ENCODE data around the gene EPS15. TPM values are rescaled to one million over a fixed set of nuclear protein-coding genes. Genes with fewer than 3 reads are reported as not detected.
A peak's percentile ranks its signal among the peaks of the same experiment; 100 is the strongest.

EPS15 gene
- total and polyA plus RNA-seq, 9 of the 15 experiments (the other 6 are each of a cell fraction or from before 2014, with no cell fraction given), result 23.1 to 69.0 (median 41.7) TPM

DNA sequence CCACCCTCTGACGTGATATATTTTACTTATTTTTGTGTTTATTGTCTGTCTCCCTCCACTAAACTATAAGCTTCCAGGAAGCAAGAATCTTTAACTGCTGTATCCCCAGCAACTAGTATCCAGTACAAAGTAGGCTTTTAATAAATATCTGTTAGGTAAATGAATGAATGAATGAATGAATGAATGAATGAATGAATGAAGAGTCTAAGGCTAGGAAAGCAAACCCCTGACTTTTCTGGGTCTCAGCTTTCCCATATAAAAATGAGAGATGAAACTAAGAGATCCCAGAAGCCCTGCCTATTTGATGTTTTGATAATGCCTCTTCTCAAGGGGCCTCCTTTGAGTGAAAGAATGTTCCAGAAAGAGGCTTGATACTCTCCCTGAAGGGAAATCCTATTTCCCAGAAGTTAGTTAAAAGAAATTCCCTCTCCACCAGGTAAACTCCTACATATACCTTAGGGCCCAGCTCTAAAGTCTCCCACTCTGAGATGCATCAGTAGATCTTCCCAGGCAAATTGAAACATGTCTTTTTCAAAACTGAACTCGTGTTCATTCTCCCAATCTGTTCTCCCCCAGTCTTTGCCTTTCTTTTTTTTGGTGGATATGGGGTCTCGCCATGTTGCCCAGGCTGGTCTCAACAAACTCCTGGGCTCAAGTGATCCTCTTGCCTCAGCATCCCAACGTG is 196.5 kb downstream of the EPS15 start:
- no peak overlapping the region for H3K9ac ChIP-seq (ENCODE audit: insufficient read depth in 1 of 2, low read depth in 2 of 2, low read length in 2 of 2)
- BruUV-seq (replicated peaks), result no TSS peak
- no peak overlapping the region for H3K4me3 ChIP-seq
- H3K4me2 ChIP-seq (ENCODE audit: insufficient read depth, low read length), result no peak overlapping the region
- no peak overlapping the region for H3K27ac ChIP-seq (ENCODE audit: extremely low read depth, low read depth, low read length)
- no peaks in the 10 kb centered on the region for H3K36me3 ChIP-seq (ENCODE audit: control insufficient read depth, insufficient read depth, low read length)
- no peak for ATAC-seq
- H3K9me1 ChIP-seq (ENCODE audit: control insufficient read depth, insufficient read depth, low read length), result no peaks in the 10 kb centered on the region
- H4K20me1 ChIP-seq (replicated peaks; ENCODE audit: control insufficient read depth, insufficient read depth, low read length), result no peaks in the 10 kb centered on the region
- peak; percentile 94 for TF ChIP-seq ZNF24 (IDR thresholded peaks at IDR 0.05)
- TF ChIP-seq, protein P1, sequence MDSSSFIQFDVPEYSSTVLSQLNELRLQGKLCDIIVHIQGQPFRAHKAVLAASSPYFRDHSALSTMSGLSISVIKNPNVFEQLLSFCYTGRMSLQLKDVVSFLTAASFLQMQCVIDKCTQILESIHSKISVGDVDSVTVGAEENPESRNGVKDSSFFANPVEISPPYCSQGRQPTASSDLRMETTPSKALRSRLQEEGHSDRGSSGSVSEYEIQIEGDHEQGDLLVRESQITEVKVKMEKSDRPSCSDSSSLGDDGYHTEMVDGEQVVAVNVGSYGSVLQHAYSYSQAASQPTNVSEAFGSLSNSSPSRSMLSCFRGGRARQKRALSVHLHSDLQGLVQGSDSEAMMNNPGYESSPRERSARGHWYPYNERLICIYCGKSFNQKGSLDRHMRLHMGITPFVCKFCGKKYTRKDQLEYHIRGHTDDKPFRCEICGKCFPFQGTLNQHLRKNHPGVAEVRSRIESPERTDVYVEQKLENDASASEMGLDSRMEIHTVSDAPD (CRISPR knock-in tag; IDR thresholded peaks at IDR 0.05), result no peak
- WGBS (ENCODE audit: insufficient coverage, low coverage, missing lambda C conversion rate), result 66% methylated on average over 4 of the region's 4 CpGs
- intact Hi-C loops (cut with micrococcal nuclease) (no loop called here), in situ Hi-C loops (cut with MboI) (no loop called here)
- peaks cover 31 to 44% of the 10 kb centered on the region in 2 experiments for H3K4me1 ChIP-seq (replicated peaks in 1 of 2; ENCODE audit: control insufficient read depth in 2 of 2, insufficient read depth in 2 of 2, low read length in 2 of 2)
- DNase-seq (ENCODE audit: extremely low read depth in 1 of 4, low spot score in 3 of 4), result no peak
- FAIRE-seq, result no peak
- H3K9me3 ChIP-seq (replicated peaks; ENCODE audit: control insufficient read depth, insufficient read depth, low read depth, low read length), result no peaks in the 10 kb centered on the region
- H2AFZ ChIP-seq (ENCODE audit: low read depth, low read length), result peak overlapping the region; percentile 75; the same call in 1 of the 2 replicates
- no peaks in the 10 kb centered on the region for H3K79me2 ChIP-seq (ENCODE audit: control insufficient read depth, insufficient read depth, low read length)
- ChIA-PET CTCF (ENCODE audit: low intra/inter-chr PET ratio) (no interaction called here), POLR2A (no interaction called here)
- no peaks in the 10 kb centered on the region for H3K27me3 ChIP-seq (ENCODE audit: control insufficient read depth in 2 of 2, insufficient read depth in 2 of 2, low read length in 2 of 2)

DNA sequence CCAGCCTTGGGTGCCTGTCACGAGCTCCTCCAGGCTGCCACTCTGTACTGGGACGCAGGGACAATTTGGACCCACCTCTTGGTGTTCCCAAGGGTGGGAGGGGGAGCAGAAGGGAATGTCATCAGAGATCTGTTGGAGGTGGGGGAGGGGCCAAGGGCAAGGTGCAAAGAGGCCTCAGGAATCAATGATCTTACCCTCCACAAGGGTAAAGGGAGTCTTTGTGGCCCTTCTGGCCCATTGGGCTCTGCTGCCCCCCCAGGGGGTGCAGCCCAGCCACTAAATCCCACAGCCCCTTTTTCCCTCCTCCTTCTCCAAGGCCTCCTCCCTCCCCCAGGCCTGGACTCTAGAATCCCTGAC is 197.2 kb downstream of the EPS15 start:
- WGBS (ENCODE audit: insufficient coverage, low coverage, missing lambda C conversion rate), result 87% methylated on average over 2 of the region's 2 CpGs
- Histone ChIP-seq H3K27ac (ENCODE audit: extremely low read depth, low read depth, low read length) (no peak overlapping the region), H3K4me2 (ENCODE audit: insufficient read depth, low read length) (no peak overlapping the region), H3K9ac (ENCODE audit: insufficient read depth in 1 of 2, low read depth in 2 of 2, low read length in 2 of 2) (peak overlapping the region in 1 of 2 experiments; percentile 6; a peak in 2 of 4 replicates), H3K27me3 (ENCODE audit: control insufficient read depth in 2 of 2, insufficient read depth in 2 of 2, low read length in 2 of 2) (no peaks in the 10 kb centered on the region), H3K4me3 (no peak overlapping the region), H3K79me2 (ENCODE audit: control insufficient read depth, insufficient read depth, low read length) (no peaks in the 10 kb centered on the region), H2AFZ (ENCODE audit: low read depth, low read length) (peak overlapping the region; percentile 75), H3K4me1 (replicated peaks in 1 of 2; ENCODE audit: control insufficient read depth in 2 of 2, insufficient read depth in 2 of 2, low read length in 2 of 2) (peaks cover 26 to 43% of the 10 kb centered on the region in 2 experiments), H4K20me1 (replicated peaks; ENCODE audit: control insufficient read depth, insufficient read depth, low read length) (no peaks in the 10 kb centered on the region), H3K9me1 (ENCODE audit: control insufficient read depth, insufficient read depth, low read length) (no peaks in the 10 kb centered on the region), H3K9me3 (replicated peaks; ENCODE audit: control insufficient read depth, insufficient read depth, low read depth, low read length) (no peaks in the 10 kb centered on the region), H3K36me3 (ENCODE audit: control insufficient read depth, insufficient read depth, low read length) (no peaks in the 10 kb centered on the region)
- intact Hi-C loops (cut with micrococcal nuclease) (no loop called here), in situ Hi-C loops (cut with MboI) (no loop called here)
- CTCF ChIA-PET (ENCODE audit: low intra/inter-chr PET ratio), result interaction anchor here (0.5 kb wide), 1 partner anchor 388 kb away, joined by 3 read pairs; no protein-coding TSS in a partner anchor
- POLR2A ChIA-PET, result interaction anchor here (0.5 kb wide), 1 partner anchor 41 kb away, joined by 3 read pairs; no protein-coding TSS in a partner anchor
- DNase-seq (ENCODE audit: extremely low read depth in 1 of 4, low spot score in 3 of 4) (peak in 2 of 4 experiments; percentile 61 to 65), ATAC-seq (no peak; the same call in 1 of the 3 replicates), FAIRE-seq (no peak)
- BruUV-seq (replicated peaks), result no TSS peak
- TF ChIP-seq, protein P2, sequence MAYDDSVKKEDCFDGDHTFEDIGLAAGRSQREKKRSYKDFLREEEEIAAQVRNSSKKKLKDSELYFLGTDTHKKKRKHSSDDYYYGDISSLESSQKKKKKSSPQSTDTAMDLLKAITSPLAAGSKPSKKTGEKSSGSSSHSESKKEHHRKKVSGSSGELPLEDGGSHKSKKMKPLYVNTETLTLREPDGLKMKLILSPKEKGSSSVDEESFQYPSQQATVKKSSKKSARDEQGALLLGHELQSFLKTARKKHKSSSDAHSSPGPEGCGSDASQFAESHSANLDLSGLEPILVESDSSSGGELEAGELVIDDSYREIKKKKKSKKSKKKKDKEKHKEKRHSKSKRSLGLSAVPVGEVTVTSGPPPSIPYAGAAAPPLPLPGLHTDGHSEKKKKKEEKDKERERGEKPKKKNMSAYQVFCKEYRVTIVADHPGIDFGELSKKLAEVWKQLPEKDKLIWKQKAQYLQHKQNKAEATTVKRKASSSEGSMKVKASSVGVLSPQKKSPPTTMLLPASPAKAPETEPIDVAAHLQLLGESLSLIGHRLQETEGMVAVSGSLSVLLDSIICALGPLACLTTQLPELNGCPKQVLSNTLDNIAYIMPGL (CRISPR knock-in tag; IDR thresholded peaks at IDR 0.05), result no peak
- no peak for TF ChIP-seq FUS (optimal IDR thresholded peaks at IDR 0.05; ENCODE audit: low read depth, low read length)
- TF ChIP-seq, protein P3, sequence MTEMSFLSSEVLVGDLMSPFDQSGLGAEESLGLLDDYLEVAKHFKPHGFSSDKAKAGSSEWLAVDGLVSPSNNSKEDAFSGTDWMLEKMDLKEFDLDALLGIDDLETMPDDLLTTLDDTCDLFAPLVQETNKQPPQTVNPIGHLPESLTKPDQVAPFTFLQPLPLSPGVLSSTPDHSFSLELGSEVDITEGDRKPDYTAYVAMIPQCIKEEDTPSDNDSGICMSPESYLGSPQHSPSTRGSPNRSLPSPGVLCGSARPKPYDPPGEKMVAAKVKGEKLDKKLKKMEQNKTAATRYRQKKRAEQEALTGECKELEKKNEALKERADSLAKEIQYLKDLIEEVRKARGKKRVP (CRISPR knock-in tag; IDR thresholded peaks at IDR 0.05), result no peak
- TF ChIP-seq, protein P4, sequence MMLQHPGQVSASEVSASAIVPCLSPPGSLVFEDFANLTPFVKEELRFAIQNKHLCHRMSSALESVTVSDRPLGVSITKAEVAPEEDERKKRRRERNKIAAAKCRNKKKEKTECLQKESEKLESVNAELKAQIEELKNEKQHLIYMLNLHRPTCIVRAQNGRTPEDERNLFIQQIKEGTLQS (IDR thresholded peaks at IDR 0.05), result no peak
- TF ChIP-seq, protein P4 (CRISPR knock-in tag; conservative IDR thresholded peaks at IDR 0.05), result no peak
- no peak for TF ChIP-seq FOXA1 (IDR thresholded peaks at IDR 0.05; ENCODE audit: borderline replicate concordance)

Measured in K562 (cell line).